SK-N-SH (cell line): ENCODE results near the gene CMC1. TPM values are rescaled to one million over a fixed set of nuclear protein-coding genes. Genes with fewer than 3 reads are reported as not detected.
A peak's percentile ranks its signal among the peaks of the same experiment; 100 is the strongest.
"Not testable (repeated sequence)": the region's sequence is repeated elsewhere in the genome, so short reads cannot be mapped to it uniquely, and the experiment has no call there.

Experiments
- CTCF ChIA-PET: fragments of 300-600, 350-600 bp; formaldehyde crosslinking; extraction: SDS; loops from one replicate; lab custom pipeline; 2021; lab: Yijun Ruan, JAX
- POLR2A ChIA-PET: fragments of 350-600 bp; sonication (Branson Sonifier 250); formaldehyde crosslinking; extraction: SDS; loops from one replicate; lab custom pipeline; 2020; ENCODE audit warnings: antibody characterized with exemption, inconsistent platforms; lab: Yijun Ruan, JAX
- DNase-seq: peaks from one replicate; pipeline ENCODE4 v3.0.0; 2012
- H2AFZ ChIP-seq: fragments of 200-600 bp; sonication (generic); 2 replicates; pipeline ENCODE4 v1.8.1; 2016; ENCODE audit warnings: antibody characterized with exemption, mild to moderate bottlenecking, low read depth
- H3F3A ChIP-seq: fragments of 200-600 bp; sonication (generic); replicated peaks from 2 replicates; pipeline ENCODE3; 2016; ENCODE audit warnings: antibody characterized with exemption, mild to moderate bottlenecking; ENCODE audit not compliant: insufficient read depth
- H3K27ac ChIP-seq, 2 experiments: fragments of 200-500 bp in 1 of 2; fragments of 200-600 bp in 1 of 2; sonication (Bioruptor generic) in 1 of 2; sonication (generic), shearing (Covaris generic) in 1 of 2; 2 replicates each; pipeline versions ENCODE4 v1.5.1 to v1.6.1; 2014 to 2016; ENCODE audit warnings: low read depth in 2 of 2, inconsistent platforms in 1 of 2, low read length in 1 of 2, mild to moderate bottlenecking in 1 of 2, mixed read lengths in 1 of 2
- H3K27me3 ChIP-seq: fragments of 200-600 bp; sonication (generic), shearing (Covaris generic); 2 replicates; pipeline ENCODE4 v1.6.1; 2016; ENCODE audit warnings: mixed run types; ENCODE audit not compliant: insufficient read depth
- H3K36me3 ChIP-seq, 2 experiments: fragments of 200-500 bp in 1 of 2; fragments of 200-600 bp in 1 of 2; sonication (Bioruptor generic) in 1 of 2; sonication (generic) in 1 of 2; replicated peaks in 1 of 2; 2 replicates each; pipeline versions ENCODE3 to v1.5.1; 2014 to 2016; ENCODE audit warnings: low read length in 1 of 2, mild to moderate bottlenecking in 1 of 2; ENCODE audit not compliant: insufficient read depth in 2 of 2, control insufficient read depth in 1 of 2
- H3K4me1 ChIP-seq, 2 experiments: fragments of 200-500 bp in 1 of 2; fragments of 200-600 bp in 1 of 2; sonication (Bioruptor generic) in 1 of 2; sonication (generic), shearing (Covaris generic) in 1 of 2; 2 replicates each; pipeline versions ENCODE4 v1.5.1 to v1.6.1; 2014 to 2016; ENCODE audit warnings: low read depth in 1 of 2, low read length in 1 of 2, mixed run types in 1 of 2; ENCODE audit not compliant: insufficient read depth in 2 of 2, control insufficient read depth in 1 of 2
- H3K4me2 ChIP-seq: fragments of 200-600 bp; sonication (generic), shearing (Covaris generic); 2 replicates; pipeline ENCODE4 v1.6.1; 2017; ENCODE audit warnings: mixed run types
- H3K4me3 ChIP-seq, 2 experiments: fragments of 200-500 bp in 1 of 2; fragments of 200-600 bp in 1 of 2; sonication (Bioruptor generic) in 1 of 2; sonication (generic), shearing (Covaris generic) in 1 of 2; 2 replicates each; pipeline versions ENCODE4 v1.5.1 to v1.8.1; 2014 to 2016; ENCODE audit warnings: low read depth in 2 of 2, inconsistent platforms in 1 of 2, low read length in 1 of 2, mild to moderate bottlenecking in 1 of 2, mixed read lengths in 1 of 2, moderate library complexity in 1 of 2
- H3K79me2 ChIP-seq: fragments of 200-600 bp; sonication (generic); 2 replicates; pipeline ENCODE4 v1.8.1; 2017; ENCODE audit warnings: mild to moderate bottlenecking; ENCODE audit not compliant: insufficient read depth
- H3K9ac ChIP-seq: fragments of 200-600 bp; sonication (generic); 2 replicates; pipeline ENCODE4 v1.6.1; 2017; ENCODE audit warnings: mixed run types
- H3K9me2 ChIP-seq: fragments of 200-600 bp; sonication (generic); 2 replicates; pipeline ENCODE4 v1.6.1; 2017; ENCODE audit warnings: mixed run types
- H3K9me3 ChIP-seq: fragments of 200-600 bp; sonication (generic); 2 replicates; pipeline ENCODE4 v1.6.1; 2017; ENCODE audit warnings: mixed run types, mild to moderate bottlenecking, moderate library complexity
- H4K20me1 ChIP-seq: fragments of 200-600 bp; sonication (generic); 2 replicates; pipeline ENCODE4 v1.6.1; 2017; ENCODE audit warnings: mild to moderate bottlenecking, mixed run types; ENCODE audit not compliant: insufficient read depth
- CHD2 ChIP-seq: fragments of 150-350 bp; IDR thresholded peaks from 2 replicates; pipeline ENCODE4 v1.6.1; 2018; ENCODE audit warnings: low read length; ENCODE audit not compliant: partially characterized antibody
- CTCF ChIP-seq: fragments of 200-600 bp; sonication (generic); IDR thresholded peaks from 2 replicates; pipeline ENCODE4 v1.6.1; 2017; ENCODE audit warnings: antibody characterized with exemption, mild to moderate bottlenecking, moderate library complexity
- EZH2phosphoT487 ChIP-seq: fragments of 200-600 bp; sonication (generic); IDR thresholded peaks from 2 replicates; pipeline ENCODE4 v1.6.1; 2017; ENCODE audit warnings: low read depth, mixed run types, mild to moderate bottlenecking, antibody characterized with exemption, moderate library complexity, borderline replicate concordance
- FOXM1 ChIP-seq: IDR thresholded peaks from 2 replicates; pipeline ENCODE4 v1.4.0; 2012; ENCODE audit warnings: low read depth, mild to moderate bottlenecking
- GABPA ChIP-seq: IDR thresholded peaks from 2 replicates; pipeline ENCODE4 v1.4.0; 2012; ENCODE audit warnings: low read depth, mild to moderate bottlenecking
- GATA2 ChIP-seq: sonication (generic); formaldehyde crosslinking; IDR thresholded peaks from 2 replicates; pipeline ENCODE4 v1.5.0; 2020; ENCODE audit warnings: mild to moderate bottlenecking, missing genetic modification reagents
- JUND ChIP-seq: IDR thresholded peaks from 2 replicates; pipeline ENCODE4 v1.4.0; 2012
- NFIC ChIP-seq: IDR thresholded peaks from 2 replicates; pipeline ENCODE4 v1.4.0; 2012; ENCODE audit warnings: borderline replicate concordance
- NRF1 ChIP-seq: IDR thresholded peaks from 2 replicates; pipeline ENCODE4 v1.6.1; 2012; ENCODE audit warnings: low read depth, mild to moderate bottlenecking, low read length
- PBX3 ChIP-seq: IDR thresholded peaks from 2 replicates; pipeline ENCODE4; 2012
- RAD21 ChIP-seq: IDR thresholded peaks from 2 replicates; pipeline ENCODE4 v1.6.1; 2012; ENCODE audit warnings: mild to moderate bottlenecking, low read length
- RCOR1 ChIP-seq: fragments of 150-350 bp; IDR thresholded peaks from 2 replicates; pipeline ENCODE4 v1.6.1; 2017; ENCODE audit warnings: antibody characterized with exemption, low read length
- SIN3A ChIP-seq: IDR thresholded peaks from 2 replicates; pipeline ENCODE4 v1.6.1; 2012; ENCODE audit warnings: low read depth, mild to moderate bottlenecking, low read length, moderate library complexity, borderline replicate concordance
- TAF1 ChIP-seq: IDR thresholded peaks from 2 replicates; pipeline ENCODE4 v1.6.1; 2012; ENCODE audit warnings: low read depth, mild to moderate bottlenecking, low read length, moderate library complexity, borderline replicate concordance
- WGBS: methylation state at CpG from one replicate; pipeline ENCODE4 v1.1.6; 2017; ENCODE audit warnings: low lambda C conversion rate; 5-methylcytosine and 5-hydroxymethylcytosine counted together
- polyA plus RNA-seq, 3 experiments: library from polyadenylated mRNA; depleted of rRNA; stranded (reverse); fragments of >200 nt; gene quantifications; 2 replicates each; pipeline ENCODE4 v1.2.3, GENCODE V29; 2012

Gene CMC1
- polyA plus RNA-seq, 1 of the 3 experiments (the other 2 are of a cell fraction), result 24.1 TPM

- Histone ChIP-seq H4K20me1 (no peaks in the 10 kb centered on the region), H3K4me1 (no peaks in the 10 kb centered on the region), H3K27me3 (no peaks in the 10 kb centered on the region), H3K27ac (no peak overlapping the region), H3K4me2 (no peak overlapping the region), H3K4me3 (no peak overlapping the region), H3K36me3 (peaks cover 18 to 34% of the 10 kb centered on the region in 2 experiments), H3K9me2 (no peaks in the 10 kb centered on the region), H2AFZ (no peak overlapping the region), H3K9ac (no peak overlapping the region), H3K79me2 (peaks cover 5% of the 10 kb centered on the region; the same call in 1 of the 2 replicates), H3K9me3 (no peaks in the 10 kb centered on the region), H3F3A (no peaks in the 10 kb centered on the region)
- no peak for TF ChIP-seq PBX3
- peak; percentile 44 for TF ChIP-seq CTCF
- TF ChIP-seq EZH2phosphoT487, result no peak
- TF ChIP-seq RCOR1, result no peak
- POLR2A ChIA-PET, result no interaction called here
- CTCF ChIA-PET, result interaction anchor here (1.3 to 1.7 kb wide), 3 partner anchors 9 to 14 kb away, joined by 3 to 5 read pairs (median 5); no protein-coding TSS in a partner anchor
- WGBS, result 71% methylated on average over 1 of the region's 1 CpG
- no peak for DNase-seq
Observed at GRCh38 chr3:28268989-28269388, 27.6 kb downstream of the CMC1 start.

- Histone ChIP-seq H3K79me2 (peaks cover 13% of the 10 kb centered on the region; the same call in 1 of the 2 replicates), H3K36me3 (peaks cover 11 to 32% of the 10 kb centered on the region in 2 experiments)
- WGBS, result 92% methylated on average over 2 of the region's 2 CpGs
- H3K27me3 ChIP-seq, H3K9me3 ChIP-seq, H3K4me3 ChIP-seq, H3F3A ChIP-seq, H4K20me1 ChIP-seq, H3K9me2 ChIP-seq, POLR2A ChIA-PET, H3K4me1 ChIP-seq, H3K27ac ChIP-seq, DNase-seq, H2AFZ ChIP-seq, H3K9ac ChIP-seq, H3K4me2 ChIP-seq: not testable (repeated sequence)
- CTCF ChIA-PET, result interaction anchor here (1.3 to 1.6 kb wide), 2 partner anchors 11 to 13 kb away, joined by 3 to 5 read pairs; no protein-coding TSS in a partner anchor
Observed at GRCh38 chr3:28269884-28270283, 28.5 kb downstream of the CMC1 start.

GRCh38 chr3:28273837-28274236, 32.4 kb downstream of the CMC1 start:
- Histone ChIP-seq H3K79me2 (peaks cover 15% of the 10 kb centered on the region; the same call in 1 of the 2 replicates), H4K20me1 (no peaks in the 10 kb centered on the region), H3K9me2 (no peaks in the 10 kb centered on the region), H3K4me2 (no peak overlapping the region), H3K27me3 (no peaks in the 10 kb centered on the region), H3K9me3 (no peaks in the 10 kb centered on the region), H3F3A (no peaks in the 10 kb centered on the region), H3K9ac (no peak overlapping the region), H3K4me3 (no peak overlapping the region), H3K27ac (no peak overlapping the region), H3K36me3 (peaks cover 11 to 33% of the 10 kb centered on the region in 2 experiments), H2AFZ (no peak overlapping the region), H3K4me1 (no peaks in the 10 kb centered on the region)
- no peak for DNase-seq
- ChIA-PET POLR2A (no interaction called here), CTCF (interaction anchor here (2.2 kb wide), 1 partner anchor 12 kb away, joined by 9 read pairs; no protein-coding TSS in a partner anchor)
- TF ChIP-seq GABPA, result no peak
- no peak for TF ChIP-seq GATA2 (CRISPR knock-in tag)
- no peak for TF ChIP-seq JUND
- no peak for TF ChIP-seq EZH2phosphoT487
- TF ChIP-seq RAD21, result no peak
- TF ChIP-seq SIN3A, result no peak
- TF ChIP-seq CHD2, result no peak
- TF ChIP-seq FOXM1, result no peak
- TF ChIP-seq NFIC, result no peak
- no peak for TF ChIP-seq TAF1
- TF ChIP-seq NRF1, result no peak
